ENCODE measurements around the gene CD99. TPM values are rescaled to one million over a fixed set of nuclear protein-coding genes. Genes with fewer than 3 reads are reported as not detected.

Gene CD99
- total and polyA plus RNA-seq, 8 donors: 176 to 313 (median 247) TPM

DNA sequence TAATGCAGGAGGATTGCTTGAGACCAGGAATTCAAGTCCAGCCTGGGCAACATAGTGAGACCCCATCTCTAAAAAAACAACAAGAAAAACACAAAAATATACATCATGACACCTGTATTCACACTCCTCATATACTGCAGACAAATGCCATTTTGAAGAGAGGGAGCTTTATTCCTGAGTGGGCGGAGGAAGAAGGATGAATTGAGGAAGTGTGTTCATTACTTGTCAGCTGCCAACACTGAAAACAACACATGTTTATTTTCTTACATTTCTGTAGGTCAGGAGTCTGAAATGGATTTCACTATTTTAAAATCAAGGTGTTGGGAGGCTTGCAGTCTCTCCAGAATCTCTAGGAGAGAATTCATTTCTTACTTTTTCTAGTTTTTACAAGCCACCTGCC lies 47.2 kb upstream of the CD99 start:
- H3K36me3 ChIP-seq: peaks cover 0 to 38% of the 10 kb centered on the region in 2 donors
- H3K9me3 ChIP-seq: no peaks in the 10 kb centered on the region
- DNase-seq (no peak), ATAC-seq (no peak)
- no peaks in the 10 kb centered on the region for H3K4me1 ChIP-seq
- H3K27me3 ChIP-seq: no peaks in the 10 kb centered on the region
- no peak overlapping the region for H3K27ac ChIP-seq
- intact Hi-C loops (cut with DNase I): no loop called here
- no peak overlapping the region for H3K4me3 ChIP-seq
- TF ChIP-seq, protein P1, sequence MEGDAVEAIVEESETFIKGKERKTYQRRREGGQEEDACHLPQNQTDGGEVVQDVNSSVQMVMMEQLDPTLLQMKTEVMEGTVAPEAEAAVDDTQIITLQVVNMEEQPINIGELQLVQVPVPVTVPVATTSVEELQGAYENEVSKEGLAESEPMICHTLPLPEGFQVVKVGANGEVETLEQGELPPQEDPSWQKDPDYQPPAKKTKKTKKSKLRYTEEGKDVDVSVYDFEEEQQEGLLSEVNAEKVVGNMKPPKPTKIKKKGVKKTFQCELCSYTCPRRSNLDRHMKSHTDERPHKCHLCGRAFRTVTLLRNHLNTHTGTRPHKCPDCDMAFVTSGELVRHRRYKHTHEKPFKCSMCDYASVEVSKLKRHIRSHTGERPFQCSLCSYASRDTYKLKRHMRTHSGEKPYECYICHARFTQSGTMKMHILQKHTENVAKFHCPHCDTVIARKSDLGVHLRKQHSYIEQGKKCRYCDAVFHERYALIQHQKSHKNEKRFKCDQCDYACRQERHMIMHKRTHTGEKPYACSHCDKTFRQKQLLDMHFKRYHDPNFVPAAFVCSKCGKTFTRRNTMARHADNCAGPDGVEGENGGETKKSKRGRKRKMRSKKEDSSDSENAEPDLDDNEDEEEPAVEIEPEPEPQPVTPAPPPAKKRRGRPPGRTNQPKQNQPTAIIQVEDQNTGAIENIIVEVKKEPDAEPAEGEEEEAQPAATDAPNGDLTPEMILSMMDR (IDR thresholded peaks at IDR 0.05): no peak

- no peaks in the 10 kb centered on the region for H3K27me3 ChIP-seq
- H3K9me3 ChIP-seq: no peaks in the 10 kb centered on the region
- no peaks in the 10 kb centered on the region for H3K4me1 ChIP-seq
- DNase-seq (no peak), ATAC-seq (no peak)
- intact Hi-C loops (cut with DNase I): loop anchor here in 1 of 2 donors (5.0 kb wide), 1 partner anchor 172 kb away; no protein-coding TSS in a partner anchor
- H3K36me3 ChIP-seq: peaks cover 0 to 29% of the 10 kb centered on the region in 2 donors
- no peak overlapping the region for H3K4me3 ChIP-seq
- no peak overlapping the region for H3K27ac ChIP-seq
- TF ChIP-seq, protein P1 (IDR thresholded peaks at IDR 0.05): no peak
Observed at GRCh38 chrX:2645563-2645962, 45.5 kb upstream of the CD99 start.

GRCh38 chrX:2647627-2648026 lies 43.5 kb upstream of the CD99 start:
- intact Hi-C loops (cut with DNase I): loop anchor here in 1 of 2 donors (5.0 kb wide), 1 partner anchor 170 kb away; no protein-coding TSS in a partner anchor
- Histone ChIP-seq H3K9me3 (no peaks in the 10 kb centered on the region), H3K4me3 (no peak overlapping the region), H3K4me1 (no peaks in the 10 kb centered on the region), H3K27ac (no peak overlapping the region), H3K27me3 (no peaks in the 10 kb centered on the region), H3K36me3 (peaks cover 0 to 22% of the 10 kb centered on the region in 2 donors)
- ATAC-seq: no peak
- TF ChIP-seq, protein P1 (IDR thresholded peaks at IDR 0.05): no peak
- DNase-seq: no peak

- Histone ChIP-seq H3K36me3 (peaks cover 0 to 22% of the 10 kb centered on the region in 2 donors), H3K27ac (no peak overlapping the region), H3K9me3 (no peaks in the 10 kb centered on the region), H3K4me1 (no peaks in the 10 kb centered on the region), H3K4me3 (no peak overlapping the region), H3K27me3 (no peaks in the 10 kb centered on the region)
- TF ChIP-seq, protein P1 (IDR thresholded peaks at IDR 0.05): no peak
- ATAC-seq: no peak
- intact Hi-C loops (cut with DNase I): no loop called here
- no peak for DNase-seq
Observed at GRCh38 chrX:2650037-2650436, 41.1 kb upstream of the CD99 start.

GRCh38 chrX:2650865-2651264 lies 40.2 kb upstream of the CD99 start:
- Histone ChIP-seq H3K27me3 (no peaks in the 10 kb centered on the region), H3K4me1 (no peaks in the 10 kb centered on the region), H3K36me3 (peaks cover 0 to 22% of the 10 kb centered on the region in 2 donors), H3K27ac (peak overlapping the region in 1 of 2 donors; percentile 13), H3K9me3 (no peaks in the 10 kb centered on the region), H3K4me3 (no peak overlapping the region)
- DNase-seq (no peak), ATAC-seq (peak; percentile 25)
- TF ChIP-seq, protein P1 (IDR thresholded peaks at IDR 0.05): no peak
- intact Hi-C loops (cut with DNase I): no loop called here

All from left lung (tissue), 10 donors.